GM19452 (cell line): ENCODE data around the gene PDE6B.
"Not testable (repeated sequence)": the region's sequence is repeated elsewhere in the genome, so short reads cannot be mapped to it uniquely, and the experiment has no call there.

Experiments
- ATAC-seq: cut with Tn5 transposase; IDR thresholded peaks from one replicate; pipeline ENCODE4 v1.9.1; 2021; ENCODE audit not compliant: unreplicated experiment

PDE6B gene

GRCh38 chr4:682490-683172, 57.3 kb downstream of the PDE6B start:
- no peak for ATAC-seq

DNA sequence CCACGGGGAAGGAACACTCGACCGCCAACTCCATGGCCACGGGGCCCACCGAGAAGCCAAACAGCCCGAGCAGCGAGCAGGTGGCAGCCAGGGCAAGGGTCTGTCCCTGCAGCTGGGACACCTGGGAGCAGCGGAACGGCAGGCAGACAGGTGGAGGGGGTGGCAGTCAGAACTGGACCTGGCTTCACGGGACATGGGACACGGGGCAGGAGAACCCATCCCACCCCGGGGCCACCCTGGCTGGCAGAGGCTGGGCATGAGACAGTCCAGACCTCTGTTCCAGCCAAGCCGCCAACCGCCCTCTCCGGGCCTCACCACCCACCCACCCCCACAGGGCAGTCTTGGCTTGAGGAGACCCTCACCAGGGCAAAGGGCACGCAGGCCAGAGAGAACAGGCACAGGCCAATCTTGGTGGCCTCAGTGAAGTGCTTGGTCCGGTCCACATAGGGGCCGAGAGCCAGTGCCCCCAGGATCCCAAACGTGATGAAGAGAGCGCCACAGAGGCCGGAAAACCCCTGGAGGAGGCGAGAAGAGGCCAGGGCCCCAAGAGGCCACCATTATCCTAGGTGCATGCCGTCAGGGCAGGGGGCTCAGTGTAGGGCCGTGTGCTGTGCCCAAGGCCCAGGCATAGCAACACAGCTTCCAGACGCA, 58.0 kb downstream of the PDE6B start:
- no peak for ATAC-seq

DNA sequence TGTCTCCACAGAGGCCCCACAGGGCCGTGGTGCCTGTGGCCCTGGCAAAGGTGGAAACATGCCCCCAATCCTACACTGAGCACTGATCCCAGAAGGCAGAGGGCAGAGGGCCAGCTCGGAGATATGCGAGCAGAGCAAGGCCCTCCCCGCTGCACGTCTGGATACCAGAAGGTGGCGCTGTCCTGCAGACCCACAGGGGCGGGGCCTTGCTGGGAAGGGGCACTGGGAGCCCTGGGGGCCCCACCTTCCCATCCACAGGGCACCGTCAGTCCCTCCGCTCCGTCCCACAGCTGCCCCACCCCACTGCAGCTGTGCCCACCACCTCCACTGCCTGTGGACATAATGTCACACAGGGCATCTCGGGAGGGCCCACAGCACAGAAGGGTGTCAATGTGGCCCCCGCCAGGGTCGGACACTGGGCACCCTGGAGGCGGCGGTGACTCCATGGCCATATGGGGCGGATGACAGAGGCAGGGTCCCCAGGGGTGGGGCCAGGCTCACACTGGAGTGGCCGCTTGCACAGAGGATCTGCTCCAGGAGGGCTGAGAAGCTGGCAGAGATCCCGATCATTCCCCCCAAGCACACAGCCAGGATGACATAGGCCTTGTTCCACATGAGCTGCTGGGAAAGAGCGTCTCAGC, 58.7 kb downstream of the PDE6B start:
- ATAC-seq, result no peak

DNA sequence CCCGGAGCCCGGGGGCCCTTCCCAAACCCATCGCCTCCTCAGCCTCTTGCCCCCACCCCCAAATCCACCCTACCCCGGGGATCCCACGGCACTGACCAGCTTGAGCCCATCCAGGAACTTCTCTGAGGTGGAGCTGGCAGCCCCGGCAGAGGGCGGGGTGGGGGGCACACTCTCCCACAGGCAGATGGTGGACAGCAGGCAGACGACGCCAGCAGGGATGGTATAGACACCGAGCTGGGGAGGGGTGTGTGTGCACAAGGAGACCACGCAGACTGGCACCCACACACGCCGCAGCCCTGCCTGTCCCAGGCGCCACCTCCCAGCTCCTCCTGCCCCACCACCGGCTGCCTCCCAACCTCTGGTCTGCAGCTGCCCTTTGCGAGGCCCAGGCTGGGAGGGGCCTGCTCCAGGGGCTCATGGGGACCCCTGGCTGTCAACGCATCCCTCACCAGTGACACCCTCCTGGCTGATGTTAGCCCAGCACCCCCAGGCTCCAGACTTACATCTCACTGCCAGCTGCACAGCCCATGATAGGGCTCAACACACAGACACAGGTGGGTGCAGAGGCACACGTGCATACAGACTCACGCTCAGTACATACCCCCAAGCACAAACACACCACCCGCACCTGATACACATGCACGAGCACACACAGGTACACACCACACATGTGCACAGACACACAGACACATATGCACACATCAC, 59.4 kb downstream of the PDE6B start:
- no peak for ATAC-seq

GRCh38 chr4:685679-686412, 60.5 kb downstream of the PDE6B start:
- ATAC-seq, result no peak

DNA sequence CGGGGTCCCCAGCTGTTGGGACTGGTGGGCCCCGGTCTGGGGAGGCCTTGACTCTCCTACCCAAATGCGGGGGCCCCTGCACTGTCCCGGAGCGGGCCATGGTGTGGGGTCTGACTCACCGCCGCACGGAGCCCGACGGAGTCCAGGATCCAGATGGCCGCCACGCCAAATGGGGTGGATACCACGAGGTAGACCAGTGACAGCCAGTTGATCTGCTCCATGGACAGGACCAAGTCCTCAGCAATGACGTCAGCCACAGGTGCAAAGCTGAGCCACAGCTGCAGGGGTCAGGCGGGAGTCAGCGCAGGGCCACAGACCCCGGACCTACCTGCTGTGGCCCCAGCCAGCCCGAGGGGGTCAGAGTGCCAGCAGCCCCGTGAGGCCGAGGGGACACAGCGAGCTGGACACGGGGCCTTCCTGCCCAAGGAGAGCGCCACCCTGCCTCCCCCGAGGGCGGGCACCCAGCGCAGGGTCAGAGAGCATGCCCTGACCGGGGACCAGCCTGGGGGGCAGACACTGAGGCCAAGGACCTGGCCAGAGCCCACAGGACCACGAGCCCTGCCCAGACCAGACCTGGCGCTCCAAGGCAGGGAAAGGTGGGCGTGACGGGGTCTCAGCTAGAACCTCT, 61.2 kb downstream of the PDE6B start:
- no peak for ATAC-seq

GRCh38 chr4:687048-687970, 61.9 kb downstream of the PDE6B start:
- ATAC-seq, result no peak

DNA sequence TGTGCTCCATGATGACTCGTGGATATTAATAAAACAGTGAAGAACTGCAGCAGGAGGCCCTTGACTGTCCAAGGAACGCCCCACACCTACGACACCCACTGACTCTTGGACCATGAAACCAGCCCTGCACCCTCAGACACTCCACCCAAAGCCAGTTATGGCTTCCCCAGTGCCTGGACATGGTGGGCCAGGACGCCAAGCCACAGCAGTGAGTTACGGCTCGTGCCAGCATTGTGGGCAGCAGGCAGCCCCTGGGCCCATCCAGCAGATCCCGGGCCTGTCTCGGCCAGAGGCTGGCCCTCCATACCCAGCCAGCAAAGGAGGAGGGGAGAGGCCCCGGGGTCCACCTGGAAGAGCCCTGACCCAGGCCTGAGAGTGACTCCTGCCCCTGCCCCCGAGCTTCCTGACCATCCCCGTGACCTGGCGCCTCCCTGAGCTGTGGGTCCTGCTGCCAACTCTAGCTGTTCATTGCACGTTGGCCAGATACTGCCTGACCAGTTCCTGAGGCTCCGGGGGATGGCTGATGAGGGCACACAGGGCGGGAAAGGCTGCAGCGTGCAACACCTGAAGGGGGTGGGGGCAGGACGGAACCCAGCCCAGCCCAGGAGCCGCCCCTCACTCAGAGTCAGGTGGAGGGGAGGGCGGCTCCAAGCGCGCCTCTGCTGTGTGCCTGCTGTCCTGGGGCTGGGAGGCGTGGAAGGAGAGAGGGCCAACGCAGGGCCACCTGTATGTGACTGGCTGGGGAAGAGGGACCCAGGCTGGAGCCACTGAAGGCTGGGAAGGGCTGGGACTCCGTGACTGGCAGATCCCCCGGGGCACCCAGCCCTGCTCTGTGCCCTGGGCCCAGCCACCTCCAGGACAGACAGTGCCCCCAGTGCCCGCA, 62.8 kb downstream of the PDE6B start:
- ATAC-seq, result no peak

DNA sequence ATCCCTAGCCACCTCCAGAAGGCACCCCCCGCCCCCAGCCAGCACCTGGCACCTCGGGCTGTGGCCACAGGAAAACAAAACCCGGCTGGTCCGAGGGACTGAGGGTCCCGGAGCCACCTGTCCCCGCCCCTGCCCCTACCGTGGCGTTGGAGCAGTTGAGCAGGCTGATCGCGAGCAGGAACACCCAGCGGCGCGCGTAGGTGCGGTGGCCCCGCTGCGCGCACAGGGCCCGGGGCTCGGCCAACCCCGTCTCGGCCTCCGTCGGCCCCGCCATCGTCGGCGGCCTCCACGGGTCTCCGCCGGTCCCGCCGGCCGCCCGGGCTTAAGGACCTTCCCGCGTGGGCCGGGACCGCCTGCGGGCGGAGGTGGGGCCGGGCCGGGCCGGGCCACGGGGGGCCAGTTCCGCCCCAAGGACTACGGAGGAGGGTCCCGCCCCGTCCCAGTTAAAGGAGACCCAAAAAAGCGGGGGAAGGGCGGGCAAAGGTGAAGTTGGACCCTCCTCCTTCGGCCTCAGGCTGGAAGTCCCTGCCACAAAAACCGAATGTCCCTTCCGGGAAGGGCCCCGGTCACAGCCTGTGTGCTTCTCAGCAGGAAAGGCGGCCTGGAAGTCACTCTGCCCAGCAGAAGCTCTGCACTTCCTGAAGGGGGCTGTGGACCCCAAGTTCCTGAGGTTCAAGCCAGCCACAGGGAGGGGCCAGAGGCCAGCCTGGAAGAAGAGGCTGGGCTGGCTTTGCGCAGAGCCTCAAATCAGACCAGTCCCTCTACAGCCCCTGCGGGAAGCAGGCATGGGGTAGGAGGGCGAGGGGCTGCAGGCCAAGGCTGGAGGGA, 63.7 kb downstream of the PDE6B start, which contains the start of gene SLC49A3:
TSS of gene SLC49A3 (minus strand) at position 298 of the 828 bp plus-strand sequence. CDS start at position 274, 24 bp downstream.
- no peak for ATAC-seq

DNA sequence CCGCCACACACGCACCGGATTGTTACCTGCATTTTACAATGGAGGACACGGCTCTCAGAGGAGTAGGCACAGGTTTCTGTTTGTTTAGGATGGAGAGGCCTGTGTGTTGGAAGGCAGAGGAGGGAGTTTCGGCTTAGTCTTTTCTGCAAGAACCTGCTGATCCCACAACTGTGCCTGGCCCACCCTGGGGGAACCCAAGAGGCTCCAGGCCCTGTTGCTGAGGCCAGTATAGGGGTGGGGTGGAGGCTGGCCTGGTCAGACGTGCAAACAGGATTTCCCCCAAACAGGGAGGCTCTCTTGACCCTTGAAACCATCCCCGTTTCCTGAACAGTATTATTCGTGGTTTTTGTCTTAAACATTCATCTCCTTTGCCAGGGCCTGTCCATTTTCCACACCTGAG, 64.3 kb downstream of the PDE6B start:
- no peak for ATAC-seq

DNA sequence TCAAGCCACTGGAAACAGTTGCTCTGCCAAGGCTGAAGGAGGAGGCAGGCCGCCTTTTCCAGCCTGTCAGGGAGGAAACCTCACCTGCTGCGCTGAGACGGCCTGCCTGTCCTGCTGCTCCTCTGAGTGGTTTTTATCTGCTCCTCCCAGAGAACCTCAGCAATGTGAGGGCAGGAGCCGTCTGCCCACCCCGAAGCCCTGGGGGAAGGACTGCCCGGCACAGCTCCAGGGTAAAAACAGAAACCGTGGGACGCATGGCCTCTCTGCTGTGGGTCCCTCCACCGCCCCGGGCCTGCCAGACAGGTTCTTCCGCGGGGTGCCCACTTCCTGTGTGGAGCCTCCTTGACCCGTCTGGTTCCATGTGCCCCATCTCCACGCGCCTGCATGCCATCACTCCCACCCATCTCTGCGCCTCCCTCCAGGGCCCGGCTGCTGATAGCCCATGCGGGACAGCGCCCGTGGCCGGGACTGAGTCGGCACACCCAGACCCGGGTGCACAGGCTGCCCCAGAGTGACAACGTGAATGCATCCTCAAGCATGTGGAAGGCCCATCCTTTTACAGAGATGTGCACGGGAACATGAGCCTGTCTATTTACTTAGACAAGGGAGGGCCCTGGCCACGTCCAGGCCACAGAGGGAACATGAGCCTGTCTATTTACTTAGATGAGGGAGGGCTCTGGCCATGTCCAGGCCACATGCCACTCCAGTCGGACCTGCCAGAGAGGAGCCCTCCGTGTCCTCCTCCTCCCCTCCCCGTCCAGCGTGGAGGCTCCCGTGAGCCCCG, 67.6 kb downstream of the PDE6B start:
- ATAC-seq, result no peak

GRCh38 chr4:694341-694940, 69.1 kb downstream of the PDE6B start:
- ATAC-seq, result not testable (repeated sequence)

GRCh38 chr4:699816-700580, 74.6 kb downstream of the PDE6B start:
- no peak for ATAC-seq

DNA sequence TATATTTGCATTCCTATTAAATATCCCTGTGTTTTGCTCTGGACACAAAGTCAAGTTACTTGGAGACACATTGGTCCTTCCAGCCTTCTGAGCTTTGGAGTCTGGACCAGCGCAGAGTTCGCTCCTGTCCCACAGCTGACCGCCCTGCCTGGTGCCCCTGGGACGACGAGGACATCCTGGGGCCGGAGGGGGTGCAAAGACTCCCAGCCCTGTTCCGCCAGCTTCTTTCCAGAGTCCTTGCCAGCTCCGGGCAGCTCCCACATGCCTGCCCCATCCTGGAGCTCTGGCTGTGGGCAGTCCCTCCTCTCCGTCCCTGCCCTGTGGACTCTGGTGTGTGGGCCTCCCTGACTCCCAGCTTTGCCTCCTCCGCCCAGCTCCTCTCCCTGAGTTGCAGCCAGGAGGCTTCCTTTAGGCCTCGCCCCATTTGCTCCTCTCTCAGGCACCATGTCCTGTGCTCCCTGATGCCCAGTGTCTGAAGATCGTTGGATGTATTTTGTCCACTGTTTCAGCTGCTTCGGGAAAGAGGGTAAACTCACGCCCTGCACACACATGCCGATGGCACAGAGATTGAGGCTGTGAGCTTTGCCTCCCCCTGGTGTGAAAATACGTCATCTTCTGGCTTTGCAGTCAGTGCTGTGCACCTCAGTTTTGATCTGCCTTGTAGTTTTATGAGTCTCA, 75.4 kb downstream of the PDE6B start:
- no peak for ATAC-seq

DNA sequence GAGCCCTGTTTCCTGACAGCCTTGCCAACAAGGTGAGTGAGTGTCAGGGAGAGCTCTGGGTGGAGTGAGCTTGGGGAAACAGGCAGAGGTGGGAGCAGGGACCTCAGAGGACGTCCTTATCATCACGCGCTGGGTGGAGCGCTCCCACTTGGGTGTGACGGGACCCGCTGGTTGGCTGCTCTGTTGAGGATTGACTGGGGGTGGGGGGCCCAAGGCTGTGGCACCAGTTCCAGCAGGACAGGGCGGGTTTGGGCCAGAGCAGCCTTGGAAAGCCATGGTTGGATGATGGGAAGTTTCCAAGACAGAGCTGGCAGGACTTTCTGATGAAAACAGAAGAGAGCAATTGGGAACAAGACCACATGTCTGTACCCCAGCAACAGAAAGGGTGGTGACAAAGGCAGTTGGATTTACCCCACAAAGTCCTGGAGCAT, 77.3 kb downstream of the PDE6B start:
- no peak for ATAC-seq
